Measurements from ENCODE around the gene IRF9. TPM values are rescaled to one million over a fixed set of nuclear protein-coding genes. Genes with fewer than 3 reads are reported as not detected.
A peak's percentile ranks its signal among the peaks of the same experiment; 100 is the strongest.

The IRF9 gene
- total RNA-seq, 1 experiment from 2014 or later: 15.6 TPM

DNA sequence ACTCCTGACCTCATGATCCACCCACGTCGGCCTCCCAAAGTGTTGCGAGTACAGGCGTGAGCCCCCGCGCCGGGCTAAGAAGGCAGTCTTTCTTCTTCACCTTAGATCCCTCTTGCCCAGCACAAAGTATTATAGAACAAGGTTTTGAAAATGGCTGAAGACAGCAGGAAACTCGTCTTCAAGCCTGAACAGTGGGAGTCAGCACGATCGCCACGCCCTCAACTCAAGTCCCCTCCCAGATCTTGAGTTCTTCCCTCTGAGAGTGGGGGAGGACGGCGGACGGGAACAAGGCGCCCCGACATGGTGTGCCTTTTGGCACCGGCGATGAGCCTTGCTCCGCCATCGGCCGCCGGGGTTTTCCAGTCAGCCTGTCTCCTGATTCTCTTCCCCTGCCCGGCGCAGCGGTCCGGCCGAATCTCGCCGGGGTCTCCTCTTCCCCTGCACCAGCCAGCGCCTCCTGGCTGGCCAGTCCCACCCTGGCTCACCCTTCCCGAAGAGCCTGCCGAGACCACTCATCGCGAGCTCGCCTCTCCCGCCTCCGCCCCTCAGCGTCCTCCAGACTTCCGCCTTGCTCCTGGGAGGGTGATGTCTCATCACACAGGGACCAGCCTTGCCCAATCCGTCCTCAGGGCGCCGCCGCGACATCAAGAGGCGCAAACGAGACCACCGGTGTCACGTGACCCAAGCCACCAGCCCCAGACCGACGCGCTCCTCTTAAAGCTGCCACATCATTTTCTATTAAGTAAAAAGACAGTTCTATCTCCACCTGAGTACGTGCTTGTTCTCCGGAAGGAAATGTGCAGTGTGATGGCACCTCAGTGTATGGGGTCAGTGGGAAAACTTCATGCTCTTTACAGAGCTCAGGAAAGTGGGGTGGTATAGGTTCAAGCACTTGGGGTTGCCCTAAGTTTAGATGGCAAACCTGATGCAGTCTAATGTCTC is 52.1 kb downstream of the IRF9 start, which contains the start of gene CHMP4A (continued):
- peak; percentile 80; the same call in 1 of the 2 replicates for TF ChIP-seq ZNF281 (CRISPR knock-in tag; IDR thresholded peaks at IDR 0.05)
- peak; percentile 95 for TF ChIP-seq NFYB (CRISPR knock-in tag; conservative IDR thresholded peaks at IDR 0.05; ENCODE audit: low read depth)
- TF ChIP-seq MYBL2 (CRISPR knock-in tag; IDR thresholded peaks at IDR 0.05): peak; percentile 54; the same call in 1 of the 2 replicates
- TF ChIP-seq ATF1 (CRISPR knock-in tag; IDR thresholded peaks at IDR 0.05): 0 out of 2 replicates have a peak, but pooled peaks have one; percentile 57
- TF ChIP-seq ZSCAN18 (CRISPR knock-in tag; IDR thresholded peaks at IDR 0.05): no peak
- peak; percentile 62; the same call in 1 of the 2 replicates for TF ChIP-seq AR (CRISPR knock-in tag; IDR thresholded peaks at IDR 0.05)
- TF ChIP-seq TEAD1 (CRISPR knock-in tag; IDR thresholded peaks at IDR 0.05): peak; percentile 72; the same call in 1 of the 2 replicates
- 0 out of 2 replicates have a peak, but pooled peaks have one; percentile 38 for TF ChIP-seq NR2C2 (CRISPR knock-in tag; IDR thresholded peaks at IDR 0.05)
- TF ChIP-seq, protein P1, sequence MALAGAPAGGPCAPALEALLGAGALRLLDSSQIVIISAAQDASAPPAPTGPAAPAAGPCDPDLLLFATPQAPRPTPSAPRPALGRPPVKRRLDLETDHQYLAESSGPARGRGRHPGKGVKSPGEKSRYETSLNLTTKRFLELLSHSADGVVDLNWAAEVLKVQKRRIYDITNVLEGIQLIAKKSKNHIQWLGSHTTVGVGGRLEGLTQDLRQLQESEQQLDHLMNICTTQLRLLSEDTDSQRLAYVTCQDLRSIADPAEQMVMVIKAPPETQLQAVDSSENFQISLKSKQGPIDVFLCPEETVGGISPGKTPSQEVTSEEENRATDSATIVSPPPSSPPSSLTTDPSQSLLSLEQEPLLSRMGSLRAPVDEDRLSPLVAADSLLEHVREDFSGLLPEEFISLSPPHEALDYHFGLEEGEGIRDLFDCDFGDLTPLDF (CRISPR knock-in tag; IDR thresholded peaks at IDR 0.05): 0 out of 2 replicates have a peak, but pooled peaks have one; percentile 73
- TF ChIP-seq, protein P2, sequence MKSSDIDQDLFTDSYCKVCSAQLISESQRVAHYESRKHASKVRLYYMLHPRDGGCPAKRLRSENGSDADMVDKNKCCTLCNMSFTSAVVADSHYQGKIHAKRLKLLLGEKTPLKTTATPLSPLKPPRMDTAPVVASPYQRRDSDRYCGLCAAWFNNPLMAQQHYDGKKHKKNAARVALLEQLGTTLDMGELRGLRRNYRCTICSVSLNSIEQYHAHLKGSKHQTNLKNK (CRISPR knock-in tag; IDR thresholded peaks at IDR 0.05): peak; percentile 91
- TF ChIP-seq USF2 (CRISPR knock-in tag; IDR thresholded peaks at IDR 0.05): peak; percentile 98
- TF ChIP-seq TEAD4 (CRISPR knock-in tag; IDR thresholded peaks at IDR 0.05): 0 out of 2 replicates have a peak, but pooled peaks have one; percentile 25
- TF ChIP-seq RORB (CRISPR knock-in tag; IDR thresholded peaks at IDR 0.05): no peak
- no peak for TF ChIP-seq ZNF396 (CRISPR knock-in tag; IDR thresholded peaks at IDR 0.05; ENCODE audit: borderline replicate concordance)
- TF ChIP-seq, protein P3, sequence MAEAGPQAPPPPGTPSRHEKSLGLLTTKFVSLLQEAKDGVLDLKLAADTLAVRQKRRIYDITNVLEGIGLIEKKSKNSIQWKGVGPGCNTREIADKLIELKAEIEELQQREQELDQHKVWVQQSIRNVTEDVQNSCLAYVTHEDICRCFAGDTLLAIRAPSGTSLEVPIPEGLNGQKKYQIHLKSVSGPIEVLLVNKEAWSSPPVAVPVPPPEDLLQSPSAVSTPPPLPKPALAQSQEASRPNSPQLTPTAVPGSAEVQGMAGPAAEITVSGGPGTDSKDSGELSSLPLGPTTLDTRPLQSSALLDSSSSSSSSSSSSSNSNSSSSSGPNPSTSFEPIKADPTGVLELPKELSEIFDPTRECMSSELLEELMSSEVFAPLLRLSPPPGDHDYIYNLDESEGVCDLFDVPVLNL (CRISPR knock-in tag; IDR thresholded peaks at IDR 0.05; ENCODE audit: borderline replicate concordance, low read depth): no peak
- peak; percentile 90 for TF ChIP-seq SP1 (CRISPR knock-in tag; conservative IDR thresholded peaks at IDR 0.05)
- TF ChIP-seq ARID4B (CRISPR knock-in tag; IDR thresholded peaks at IDR 0.05; ENCODE audit: borderline replicate concordance): peak; percentile 68; the same call in 1 of the 2 replicates
- TF ChIP-seq ZNF263 (CRISPR knock-in tag; IDR thresholded peaks at IDR 0.05; ENCODE audit: low read depth): peak; percentile 59; the same call in 1 of the 2 replicates
- TF ChIP-seq ETV6 (CRISPR knock-in tag; IDR thresholded peaks at IDR 0.05): no peak; the same call in 1 of the 2 replicates
- no peak for TF ChIP-seq ZNF138 (CRISPR knock-in tag; conservative IDR thresholded peaks at IDR 0.05)

All from WTC11 (cell line).